RWPE2 (cell line): ENCODE results near the gene COL28A1.

Experiments used
- ATAC-seq: fragments of 200-7000 bp; cut with Tn5 transposase; 3 replicates; pipeline ENCODE4 v1.9.1; 2021; ENCODE audit warnings: low read depth
- DNase-seq: peaks from one replicate; pipeline ENCODE4 v3.0.0-alpha.2; 2020; ENCODE audit warnings: low spot score
- H3K27ac ChIP-seq: fragments of 450-650 bp; 2 replicates; pipeline ENCODE4 v1.5.1; 2017; ENCODE audit warnings: mild to moderate bottlenecking; ENCODE audit not compliant: poor library complexity, severe bottlenecking
- H3K27me3 ChIP-seq: fragments of 250-450 bp; sonication (Bioruptor Pico); 2 replicates; pipeline ENCODE4 v1.5.1; 2021; ENCODE audit warnings: mild to moderate bottlenecking, moderate library complexity; ENCODE audit not compliant: insufficient read depth, poor library complexity, severe bottlenecking
- H3K36me3 ChIP-seq: fragments of 250-450 bp; sonication (Bioruptor Pico); 2 replicates; pipeline ENCODE4 v1.5.1; 2020; ENCODE audit warnings: low read depth, mild to moderate bottlenecking, moderate library complexity
- H3K4me1 ChIP-seq: fragments of 250-450 bp; sonication (Bioruptor Pico); 2 replicates; pipeline ENCODE4 v1.5.1; 2021; ENCODE audit warnings: mild to moderate bottlenecking, moderate library complexity; ENCODE audit not compliant: insufficient read depth, poor library complexity, severe bottlenecking
- H3K4me3 ChIP-seq: fragments of 250-450 bp; sonication (Bioruptor Pico); 2 replicates; pipeline ENCODE4 v1.5.1; 2021; ENCODE audit warnings: mild to moderate bottlenecking, moderate library complexity; ENCODE audit not compliant: severe bottlenecking
- H3K9me3 ChIP-seq: fragments of 250-450 bp; sonication (Bioruptor Pico); 2 replicates; pipeline ENCODE4 v1.5.1; 2021; ENCODE audit warnings: mild to moderate bottlenecking, moderate library complexity; ENCODE audit not compliant: severe bottlenecking
- CTCF ChIP-seq: fragments of 450-650 bp; IDR thresholded peaks from one replicate; pipeline ENCODE4 v1.5.1; 2017; ENCODE audit warnings: mild to moderate bottlenecking, moderate library complexity; ENCODE audit not compliant: poor library complexity, severe bottlenecking

COL28A1 gene

GRCh38 chr7:7424151-7424873 lies 111.4 kb downstream of the COL28A1 start:
- H3K36me3 ChIP-seq, result no peaks in the 10 kb centered on the region
- H3K27ac ChIP-seq, result no peak overlapping the region
- ATAC-seq (peak; percentile 88), DNase-seq (no peak)
- H3K27me3 ChIP-seq, result no peaks in the 10 kb centered on the region
- H3K9me3 ChIP-seq, result no peaks in the 10 kb centered on the region
- TF ChIP-seq CTCF, result peak; percentile 90
- H3K4me1 ChIP-seq, result no peaks in the 10 kb centered on the region
- H3K4me3 ChIP-seq, result peak overlapping the region; percentile 29

- Histone ChIP-seq H3K27ac (no peak overlapping the region), H3K4me3 (no peak overlapping the region), H3K9me3 (no peaks in the 10 kb centered on the region), H3K4me1 (no peaks in the 10 kb centered on the region), H3K36me3 (no peaks in the 10 kb centered on the region), H3K27me3 (no peaks in the 10 kb centered on the region)
- TF ChIP-seq CTCF, result no peak
- no peak for DNase-seq
- ATAC-seq, result no peak
Observed at GRCh38 chr7:7422641-7423040, 113.0 kb downstream of the COL28A1 start.

GRCh38 chr7:7421826-7422225 lies 113.8 kb downstream of the COL28A1 start:
- H3K36me3 ChIP-seq, result no peaks in the 10 kb centered on the region
- H3K27me3 ChIP-seq, result no peaks in the 10 kb centered on the region
- H3K4me3 ChIP-seq, result no peak overlapping the region
- H3K9me3 ChIP-seq, result no peaks in the 10 kb centered on the region
- H3K4me1 ChIP-seq, result no peaks in the 10 kb centered on the region
- no peak for TF ChIP-seq CTCF
- no peak for DNase-seq
- no peak overlapping the region for H3K27ac ChIP-seq
- no peak for ATAC-seq

- Histone ChIP-seq H3K36me3 (no peaks in the 10 kb centered on the region), H3K27me3 (no peaks in the 10 kb centered on the region), H3K4me1 (no peaks in the 10 kb centered on the region), H3K27ac (no peak overlapping the region), H3K9me3 (no peaks in the 10 kb centered on the region), H3K4me3 (no peak overlapping the region)
- ATAC-seq, result no peak
- DNase-seq, result no peak
- no peak for TF ChIP-seq CTCF
Observed at GRCh38 chr7:7418997-7419396, 116.7 kb downstream of the COL28A1 start.

- Histone ChIP-seq H3K27ac (no peak overlapping the region), H3K4me1 (no peaks in the 10 kb centered on the region), H3K27me3 (no peaks in the 10 kb centered on the region), H3K4me3 (no peak overlapping the region), H3K9me3 (no peaks in the 10 kb centered on the region), H3K36me3 (no peaks in the 10 kb centered on the region)
- ATAC-seq, result no peak
- no peak for TF ChIP-seq CTCF
- no peak for DNase-seq
Observed at GRCh38 chr7:7417851-7418250, 117.8 kb downstream of the COL28A1 start.
